K562 (cell line): ENCODE measurements around the gene MAPKAPK3. TPM values are rescaled to one million over a fixed set of nuclear protein-coding genes. Genes with fewer than 3 reads are reported as not detected.

Source experiments
- CLOCK ChIP-seq: fragments of 250-450 bp; sonication (Bioruptor Pico); IDR thresholded peaks from 2 replicates; pipeline ENCODE4 v1.4.0; 2020; ENCODE audit warnings: mild to moderate bottlenecking, moderate library complexity, borderline replicate concordance
- DDX20 ChIP-seq: fragments of 450-650 bp; IDR thresholded peaks from 2 replicates; pipeline ENCODE4 v1.6.1; 2016; ENCODE audit warnings: missing genetic modification characterization, low read depth, mild to moderate bottlenecking, missing compliant biosample characterization, moderate library complexity
- E2F1 ChIP-seq: sonication (generic); formaldehyde crosslinking; IDR thresholded peaks from 2 replicates; pipeline ENCODE4 v1.8.1; 2023; ENCODE audit warnings: mild to moderate bottlenecking, missing genetic modification reagents, moderate library complexity
- GTF3C2 ChIP-seq: IDR thresholded peaks from 3 replicates; pipeline ENCODE4 v1.6.1; 2011; ENCODE audit warnings: borderline replicate concordance, mild to moderate bottlenecking, moderate library complexity; ENCODE audit not compliant: insufficient read length; ENCODE audit errors: extremely low read depth
- MLLT1 ChIP-seq, 2 experiments: fragments of 450-650 bp; IDR thresholded peaks; 2 replicates each; pipeline ENCODE4 v1.6.1; 2016
- NR2F6 ChIP-seq: fragments of 450-650 bp; formaldehyde crosslinking; IDR thresholded peaks from 2 replicates; pipeline ENCODE4 v1.4.0; 2020; ENCODE audit warnings: mild to moderate bottlenecking
- POLR2AphosphoS5 ChIP-seq: IDR thresholded peaks from 2 replicates; pipeline ENCODE4 v1.6.1; 2011; ENCODE audit warnings: mild to moderate bottlenecking, low read depth, low read length, moderate library complexity; ENCODE audit not compliant: control insufficient read depth, insufficient read depth
- POLR2G ChIP-seq: fragments of 200-400 bp; formaldehyde crosslinking; IDR thresholded peaks from 2 replicates; pipeline ENCODE4 v1.6.1; 2017; ENCODE audit warnings: low read depth, mild to moderate bottlenecking, antibody characterized with exemption, low read length, moderate library complexity
- RAD21 ChIP-seq, 2 experiments: fragments of 250-450 bp in 1 of 2; fragments of 450-650 bp in 1 of 2; sonication (Bioruptor Pico) in 1 of 2; formaldehyde crosslinking in 1 of 2; IDR thresholded peaks in 1 of 2; conservative IDR thresholded peaks in 1 of 2; 2 replicates each; pipeline versions ENCODE4 v1.4.0 to v1.8.0; 2020 to 2022; ENCODE audit warnings: mild to moderate bottlenecking in 2 of 2, moderate library complexity in 1 of 2
- RB1 ChIP-seq: fragments of 450-650 bp; IDR thresholded peaks from 2 replicates; pipeline ENCODE4 v1.6.1; 2017; ENCODE audit warnings: low read depth, mild to moderate bottlenecking
- RNF219 ChIP-seq: fragments of 250-450 bp; sonication (Bioruptor Pico); IDR thresholded peaks from 2 replicates; pipeline ENCODE4 v1.5.0; 2022; ENCODE audit warnings: mild to moderate bottlenecking
- THAP7 ChIP-seq: fragments of 250-450 bp; sonication (Bioruptor Pico); IDR thresholded peaks from 2 replicates; pipeline ENCODE4 v1.5.0; 2021
- ZC3H4 ChIP-seq: sonication (generic); formaldehyde crosslinking; IDR thresholded peaks from 2 replicates; pipeline ENCODE4 v1.9.0; 2021; ENCODE audit warnings: missing genetic modification reagents, borderline replicate concordance
- ZNF311 ChIP-seq: fragments of 250-450 bp; sonication (Bioruptor Pico); IDR thresholded peaks from 2 replicates; pipeline ENCODE4 v1.4.0; 2020; ENCODE audit warnings: mild to moderate bottlenecking, moderate library complexity
- polyA plus RNA-seq, 8 experiments: library from polyadenylated mRNA; depleted of rRNA in 4 of 8; stranded (reverse) in 5 of 8; unstranded in 3 of 8; fragments of >200 nt; fragmentation: Nextera tagmentation in 2 of 8; fragmentation: Illumina TruSeq in 1 of 8; extraction: Ambion mirVana in 2 of 8; extraction: Trizol in 1 of 8; gene quantifications; 2 replicates each; pipeline versions ENCODE4 v1.2.1 to v1.2.3, GENCODE V29; 2011 to 2014; ENCODE audit warnings: inconsistent platforms in 1 of 8, missing spikeins in 1 of 8
- total RNA-seq, 7 experiments: library from RNA; depleted of rRNA in 6 of 7; stranded (reverse); fragments of >200 nt in 6 of 7; fragmentation: Illumina TruSeq in 2 of 7; extraction: Trizol in 2 of 7; gene quantifications; 2 replicates each; pipeline versions ENCODE4 v1.2.1 to v1.2.3, GENCODE V29; 2011 to 2021; ENCODE audit warnings: low replicate concordance in 1 of 7

Gene MAPKAPK3
- total and polyA plus RNA-seq, 9 of the 15 experiments (the other 6 are each of a cell fraction or from before 2014, with no cell fraction given): 8.0 to 56.4 (median 41.2) TPM

GRCh38 chr3:50603261-50604109, 13.5 kb upstream of the MAPKAPK3 start (continued):
- no peak for TF ChIP-seq POLR2AphosphoS5
- TF ChIP-seq GTF3C2: no peak
- no peak for TF ChIP-seq ZC3H4 (CRISPR knock-in tag)
- no peak for TF ChIP-seq ZNF311 (CRISPR knock-in tag)
- no peak for TF ChIP-seq THAP7 (CRISPR knock-in tag)
- TF ChIP-seq CLOCK: no peak
- no peak for TF ChIP-seq E2F1 (CRISPR knock-in tag)
- no peak for TF ChIP-seq MLLT1 (IDR thresholded peaks at IDR 0.05)
- no peak for TF ChIP-seq RNF219 (CRISPR knock-in tag)
- TF ChIP-seq DDX20 (tag): no peak
- 0 out of 2 replicates have a peak, but pooled peaks have one; percentile 33 for TF ChIP-seq POLR2G
- no peak for TF ChIP-seq RB1
- no peak for TF ChIP-seq RAD21 (CRISPR knock-in tag; conservative IDR thresholded peaks at IDR 0.05 in 1 of 2, IDR thresholded peaks at IDR 0.05 in 1 of 2)
- TF ChIP-seq NR2F6 (CRISPR knock-in tag): no peak
